ENCODE results near the gene PRELID3B.
"Not testable (repeated sequence)": the region's sequence is repeated elsewhere in the genome, so short reads cannot be mapped to it uniquely, and the experiment has no call there.

Gene PRELID3B

DNA sequence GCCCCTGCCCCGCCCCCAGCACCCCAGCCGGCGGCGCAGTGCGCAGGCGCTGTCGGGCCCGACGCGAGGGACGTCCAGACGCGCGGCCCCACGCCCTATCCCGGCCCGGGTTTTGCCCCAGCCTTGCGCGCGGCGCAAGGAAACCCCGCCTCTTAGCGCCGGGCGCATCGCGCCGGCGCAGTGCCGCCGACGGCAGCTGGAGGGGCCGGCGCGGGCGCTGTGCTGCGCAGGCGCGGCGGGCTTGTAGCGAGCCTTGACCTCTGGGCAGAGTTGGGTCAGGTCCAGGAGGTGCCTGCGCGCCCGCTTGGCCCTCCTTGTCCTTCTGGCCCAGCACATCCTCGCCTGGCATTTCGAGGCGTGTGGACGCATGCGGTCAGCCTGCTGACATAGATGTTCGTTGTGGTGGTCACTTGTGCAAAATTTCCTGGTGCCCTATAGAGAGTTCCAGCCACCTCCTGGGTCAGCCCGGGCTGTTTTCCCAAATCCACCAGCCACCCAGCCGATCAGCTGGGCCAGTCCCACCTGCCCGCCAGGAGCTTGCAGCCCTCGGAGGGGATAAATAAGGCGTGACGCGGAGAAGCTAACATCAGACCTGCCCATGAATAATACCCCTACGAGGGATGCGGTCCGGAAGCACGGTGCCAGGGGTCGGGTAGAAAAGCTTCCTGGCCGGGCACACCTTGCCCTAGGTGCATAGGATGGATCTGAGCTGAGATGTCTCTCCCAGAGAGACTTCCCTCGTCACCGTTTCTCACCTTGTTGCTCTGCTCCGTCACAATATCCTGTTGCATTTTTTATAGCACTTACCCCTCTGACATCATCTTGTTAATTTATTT, 428 bp upstream of the PRELID3B start:
- peaks cover 24% of the 10 kb centered on the region for H3K36me3 Mint-ChIP-seq (ENCODE audit: low read depth)
- DNase-seq (ENCODE audit: low spot score), result peak; percentile 96
- no peaks in the 10 kb centered on the region for H3K9me3 Mint-ChIP-seq
- H3K4me1 Mint-ChIP-seq (ENCODE audit: low read depth), result peaks cover 38% of the 10 kb centered on the region
- H3K27ac Mint-ChIP-seq, result peak overlapping the region; percentile 95
- peak overlapping the region; percentile 93 for H3K4me3 Mint-ChIP-seq
- no peaks in the 10 kb centered on the region for H3K27me3 Mint-ChIP-seq (ENCODE audit: low read depth)

- Mint-ChIP-seq H3K27ac (peak overlapping the region; percentile 67), H3K36me3 (ENCODE audit: low read depth) (peaks cover 39% of the 10 kb centered on the region), H3K4me1 (ENCODE audit: low read depth) (peaks cover 51% of the 10 kb centered on the region), H3K4me3 (peak overlapping the region; percentile 82)
- not testable (repeated sequence) for DNase-seq (ENCODE audit: low spot score); H3K27me3 Mint-ChIP-seq (ENCODE audit: low read depth); H3K9me3 Mint-ChIP-seq
Observed at GRCh38 chr20:59041487-59041886, 1.1 kb downstream of the PRELID3B start.

DNA sequence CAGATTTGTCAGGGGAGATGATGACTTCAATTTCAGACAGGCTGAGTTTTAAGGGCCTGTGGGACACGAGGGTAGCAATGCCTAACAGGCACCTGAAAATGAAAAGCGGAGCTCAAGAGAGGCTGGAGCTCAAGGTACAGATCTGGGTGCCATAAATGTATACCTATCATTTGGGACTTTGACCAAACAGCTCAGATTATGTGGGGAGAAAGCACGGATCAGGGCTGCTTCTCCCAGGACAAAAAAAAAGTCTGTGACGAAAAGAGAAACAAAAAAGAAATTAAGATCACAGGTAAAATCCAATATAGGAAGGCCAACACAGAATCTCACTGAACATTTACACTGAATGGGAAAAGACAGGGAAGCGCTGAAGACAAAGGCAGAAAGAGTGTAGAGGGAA, 1.9 kb downstream of the PRELID3B start:
- no peak for DNase-seq (ENCODE audit: low spot score)
- Mint-ChIP-seq H3K9me3 (no peaks in the 10 kb centered on the region), H3K4me3 (peak overlapping the region; percentile 82), H3K27ac (peak overlapping the region; percentile 67), H3K4me1 (ENCODE audit: low read depth) (peaks cover 58% of the 10 kb centered on the region), H3K36me3 (ENCODE audit: low read depth) (peaks cover 47% of the 10 kb centered on the region), H3K27me3 (ENCODE audit: low read depth) (no peaks in the 10 kb centered on the region)

GRCh38 chr20:59039233-59039632, 3.4 kb downstream of the PRELID3B start:
- Mint-ChIP-seq H3K9me3 (no peaks in the 10 kb centered on the region), H3K4me1 (ENCODE audit: low read depth) (peaks cover 67% of the 10 kb centered on the region), H3K27me3 (ENCODE audit: low read depth) (no peaks in the 10 kb centered on the region), H3K27ac (peak overlapping the region; percentile 43), H3K4me3 (peak overlapping the region; percentile 82), H3K36me3 (ENCODE audit: low read depth) (peaks cover 58% of the 10 kb centered on the region)
- DNase-seq (ENCODE audit: low spot score), result no peak

DNA sequence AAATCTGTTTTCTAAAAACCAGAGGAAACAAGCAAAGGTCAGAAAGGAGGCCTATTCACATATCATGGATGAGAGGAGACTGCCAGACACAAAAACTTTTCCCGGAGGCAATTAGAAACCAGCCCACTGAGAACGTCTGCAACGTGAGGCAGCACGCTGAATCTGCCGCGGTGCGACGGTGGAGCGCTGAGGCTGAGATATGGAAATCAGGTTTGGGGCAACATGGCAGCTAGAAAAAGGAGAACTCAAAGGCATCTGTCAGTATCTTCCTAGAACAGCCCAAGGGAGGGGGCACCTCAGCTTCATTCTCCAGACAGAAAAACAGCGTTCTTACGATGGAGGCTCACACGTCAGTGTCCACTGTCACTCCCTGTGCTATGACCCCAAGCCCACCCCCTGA, 5.2 kb downstream of the PRELID3B start:
- H3K9me3 Mint-ChIP-seq, result no peaks in the 10 kb centered on the region
- H3K27ac Mint-ChIP-seq, result no peak overlapping the region
- H3K27me3 Mint-ChIP-seq (ENCODE audit: low read depth), result no peaks in the 10 kb centered on the region
- H3K4me1 Mint-ChIP-seq (ENCODE audit: low read depth), result peaks cover 59% of the 10 kb centered on the region
- peak overlapping the region; percentile 18 for H3K4me3 Mint-ChIP-seq
- no peak for DNase-seq (ENCODE audit: low spot score)
- peaks cover 68% of the 10 kb centered on the region for H3K36me3 Mint-ChIP-seq (ENCODE audit: low read depth)

DNA sequence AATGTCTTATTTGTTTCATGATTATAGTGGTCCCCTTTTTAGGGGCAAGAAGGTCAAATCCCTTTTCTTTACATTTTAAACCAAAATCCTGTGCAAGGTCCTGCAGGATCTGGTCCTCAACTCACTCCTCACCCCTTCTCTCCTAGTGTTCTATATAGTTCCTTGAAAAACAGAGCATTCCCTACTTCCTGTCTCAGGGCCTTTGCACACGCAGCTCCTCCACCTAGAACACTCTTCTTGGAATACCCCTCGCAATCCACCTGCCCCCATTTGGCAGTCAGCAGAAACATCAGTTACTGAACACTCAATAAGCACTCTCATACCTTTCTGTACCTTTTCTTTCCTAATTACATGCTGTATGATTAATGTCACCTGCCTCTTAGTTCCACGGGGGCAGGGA, 7.2 kb downstream of the PRELID3B start:
- H3K27ac Mint-ChIP-seq, result peak overlapping the region; percentile 64
- peaks cover 67% of the 10 kb centered on the region for H3K36me3 Mint-ChIP-seq (ENCODE audit: low read depth)
- no peak overlapping the region for H3K4me3 Mint-ChIP-seq
- DNase-seq (ENCODE audit: low spot score), result no peak
- peaks cover 61% of the 10 kb centered on the region for H3K4me1 Mint-ChIP-seq (ENCODE audit: low read depth)
- H3K27me3 Mint-ChIP-seq (ENCODE audit: low read depth), result no peaks in the 10 kb centered on the region
- H3K9me3 Mint-ChIP-seq, result no peaks in the 10 kb centered on the region

DNA sequence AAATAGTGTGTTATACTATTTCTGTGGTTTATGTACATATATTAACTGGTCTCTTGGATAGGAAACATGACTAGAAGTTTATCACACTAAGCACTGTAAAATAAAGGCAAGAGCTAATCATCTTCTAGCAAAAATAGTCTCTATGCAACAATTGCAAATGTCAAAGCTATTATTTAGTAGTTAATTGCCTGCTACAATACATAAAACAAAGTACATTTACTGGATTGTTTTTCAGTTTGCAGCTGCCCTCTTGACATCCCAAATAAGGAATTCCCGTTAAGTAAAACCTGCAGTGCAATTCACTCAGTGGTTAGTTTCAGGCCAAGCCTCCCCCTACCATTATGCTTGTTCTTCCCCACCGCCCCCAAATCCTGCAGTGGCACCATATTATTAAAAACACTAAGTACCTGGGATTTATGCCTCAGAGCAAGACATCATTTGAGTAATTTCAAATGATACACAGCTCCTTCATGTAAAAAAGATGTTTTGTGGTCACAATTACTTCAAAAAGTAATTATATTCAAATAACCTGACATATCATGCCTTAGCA, 8.9 kb downstream of the PRELID3B start:
- Mint-ChIP-seq H3K4me3 (peak overlapping the region; percentile 42), H3K27me3 (ENCODE audit: low read depth) (no peaks in the 10 kb centered on the region), H3K27ac (peak overlapping the region; percentile 67), H3K4me1 (ENCODE audit: low read depth) (peaks cover 61% of the 10 kb centered on the region), H3K36me3 (ENCODE audit: low read depth) (peaks cover 74% of the 10 kb centered on the region), H3K9me3 (no peaks in the 10 kb centered on the region)
- DNase-seq (ENCODE audit: low spot score), result no peak

- Mint-ChIP-seq H3K36me3 (ENCODE audit: low read depth) (peaks cover 78% of the 10 kb centered on the region), H3K4me3 (peak overlapping the region; percentile 94), H3K9me3 (no peaks in the 10 kb centered on the region), H3K27ac (peak overlapping the region; percentile 88), H3K27me3 (ENCODE audit: low read depth) (no peaks in the 10 kb centered on the region), H3K4me1 (ENCODE audit: low read depth) (peaks cover 63% of the 10 kb centered on the region)
- DNase-seq (ENCODE audit: low spot score), result no peak
Observed at GRCh38 chr20:59033093-59033492, 9.5 kb downstream of the PRELID3B start.

DNA sequence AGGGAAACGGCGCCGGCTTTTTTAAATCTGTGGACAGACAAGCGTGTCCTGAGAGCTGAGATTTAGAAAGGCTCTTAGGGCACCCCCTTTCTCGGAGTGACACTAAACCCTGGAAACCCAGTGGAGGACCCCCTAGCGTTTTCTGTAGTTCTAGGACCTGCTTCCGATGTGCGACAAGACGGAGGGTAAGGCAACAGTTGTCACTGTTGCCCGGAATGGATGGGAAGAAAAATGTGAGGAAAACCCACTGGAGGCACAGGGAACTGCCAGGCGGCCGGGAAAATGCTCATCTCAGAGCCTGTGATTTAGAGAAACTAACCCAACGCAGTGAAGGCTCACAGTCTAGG, 9.9 kb downstream of the PRELID3B start:
- no peaks in the 10 kb centered on the region for H3K27me3 Mint-ChIP-seq (ENCODE audit: low read depth)
- DNase-seq (ENCODE audit: low spot score), result no peak
- peak overlapping the region; percentile 88 for H3K27ac Mint-ChIP-seq
- H3K36me3 Mint-ChIP-seq (ENCODE audit: low read depth), result peaks cover 78% of the 10 kb centered on the region
- H3K9me3 Mint-ChIP-seq, result no peaks in the 10 kb centered on the region
- peak overlapping the region; percentile 94 for H3K4me3 Mint-ChIP-seq
- peaks cover 63% of the 10 kb centered on the region for H3K4me1 Mint-ChIP-seq (ENCODE audit: low read depth)

GRCh38 chr20:59032023-59032712, 10.4 kb downstream of the PRELID3B start, which contains the start of gene ATP5F1E:
ATP5F1E (minus strand) TSS chr20:59032335; CDS start chr20:59032251, 84 bp downstream.
- H3K4me3 Mint-ChIP-seq, result peak within 1 kb of the TSS; percentile 94
- peak; percentile 96 for DNase-seq (ENCODE audit: low spot score)
- H3K9me3 Mint-ChIP-seq, result no peaks in the 10 kb centered on the region
- H3K27me3 Mint-ChIP-seq (ENCODE audit: low read depth), result no peaks in the 10 kb centered on the region
- peak within 1 kb of the TSS; percentile 93 for H3K27ac Mint-ChIP-seq
- peaks cover 63% of the 10 kb centered on the region for H3K4me1 Mint-ChIP-seq (ENCODE audit: low read depth)
- H3K36me3 Mint-ChIP-seq (ENCODE audit: low read depth), result peaks cover 78% of the 10 kb centered on the region

- no peaks in the 10 kb centered on the region for H3K27me3 Mint-ChIP-seq (ENCODE audit: low read depth)
- no peak for DNase-seq (ENCODE audit: low spot score)
- H3K4me1 Mint-ChIP-seq (ENCODE audit: low read depth), result peaks cover 62% of the 10 kb centered on the region
- H3K9me3 Mint-ChIP-seq, result no peaks in the 10 kb centered on the region
- peak overlapping the region; percentile 94 for H3K4me3 Mint-ChIP-seq
- H3K27ac Mint-ChIP-seq, result peak overlapping the region; percentile 93
- peaks cover 78% of the 10 kb centered on the region for H3K36me3 Mint-ChIP-seq (ENCODE audit: low read depth)
Observed at GRCh38 chr20:59031564-59032022, 11.0 kb downstream of the PRELID3B start.

- Mint-ChIP-seq H3K27ac (peak overlapping the region; percentile 93), H3K36me3 (ENCODE audit: low read depth) (peaks cover 77% of the 10 kb centered on the region), H3K4me3 (peak overlapping the region; percentile 94), H3K9me3 (no peaks in the 10 kb centered on the region), H3K4me1 (ENCODE audit: low read depth) (peaks cover 58% of the 10 kb centered on the region), H3K27me3 (ENCODE audit: low read depth) (no peaks in the 10 kb centered on the region)
- DNase-seq (ENCODE audit: low spot score), result no peak
Observed at GRCh38 chr20:59030911-59031563, 11.5 kb downstream of the PRELID3B start.

DNA sequence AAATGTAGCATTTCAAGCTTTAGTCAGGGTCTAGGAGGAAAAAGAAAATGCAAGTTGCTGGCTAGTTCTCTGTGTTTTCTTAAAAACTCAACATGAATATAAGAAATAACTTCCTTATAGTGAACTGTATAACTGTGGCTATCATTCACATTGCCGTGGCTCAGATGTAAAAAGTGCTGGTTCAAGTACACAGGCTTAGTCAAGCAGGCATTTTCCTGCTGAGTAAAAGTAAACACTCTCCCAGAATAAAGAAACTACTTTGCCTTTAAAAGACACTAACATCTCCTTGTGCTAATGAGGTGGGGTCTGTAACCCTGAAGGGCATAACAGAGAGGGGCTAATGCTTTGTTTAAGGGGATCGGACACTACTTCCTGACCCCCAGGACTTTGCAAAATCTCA, 13.8 kb downstream of the PRELID3B start:
- peaks cover 50% of the 10 kb centered on the region for H3K4me1 Mint-ChIP-seq (ENCODE audit: low read depth)
- no peaks in the 10 kb centered on the region for H3K27me3 Mint-ChIP-seq (ENCODE audit: low read depth)
- H3K27ac Mint-ChIP-seq, result no peak overlapping the region
- H3K36me3 Mint-ChIP-seq (ENCODE audit: low read depth), result peaks cover 73% of the 10 kb centered on the region
- no peak for DNase-seq (ENCODE audit: low spot score)
- no peaks in the 10 kb centered on the region for H3K9me3 Mint-ChIP-seq
- H3K4me3 Mint-ChIP-seq, result peak overlapping the region; percentile 51
